DMS79 (cell line): ENCODE measurements around the gene MAPK12.

Experiments
- DNase-seq: peaks from one replicate; lab custom pipeline; 2025; lab: John Stamatoyannopoulos, UW

Gene MAPK12

DNA sequence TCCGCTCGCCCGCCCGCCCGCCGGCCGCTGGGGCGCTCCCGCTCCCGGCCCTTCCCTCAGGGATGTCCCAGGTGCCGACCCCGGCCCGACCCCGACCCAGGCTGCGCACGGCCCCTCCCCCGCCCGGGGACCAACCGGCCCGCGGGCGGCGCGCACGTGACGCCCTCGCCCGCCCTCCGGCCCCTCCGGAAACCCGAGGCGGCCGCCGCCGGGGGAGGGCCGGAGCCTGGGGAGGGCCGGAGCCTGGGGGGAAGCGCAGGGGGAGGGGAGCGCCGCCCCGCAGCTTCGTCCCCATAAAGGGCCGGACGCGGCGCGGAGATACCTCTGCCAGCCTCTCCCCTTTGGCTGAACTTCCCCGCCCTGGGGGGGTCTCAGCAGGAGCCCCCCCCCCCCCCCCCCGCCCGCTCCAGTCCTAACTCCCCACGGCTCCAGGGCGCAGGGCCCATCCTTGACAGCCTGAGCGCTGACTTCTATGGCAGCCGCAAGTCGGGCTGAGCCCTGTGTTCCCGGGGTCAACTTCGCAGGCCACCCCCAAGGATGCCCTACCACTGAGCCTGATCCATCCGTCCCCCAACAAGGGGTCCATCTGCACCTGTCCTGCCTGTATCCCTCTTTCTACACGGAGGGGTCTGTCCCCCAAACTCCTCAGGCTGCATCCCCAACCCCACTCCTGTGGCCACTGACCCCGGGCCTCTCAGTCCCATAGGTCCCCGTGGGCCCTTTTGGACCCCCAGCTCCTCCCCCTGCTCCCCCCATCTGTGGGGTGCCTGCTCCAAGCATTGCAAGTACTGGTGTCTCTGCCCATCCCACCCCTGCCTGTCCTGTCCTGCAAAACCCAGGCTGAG lies at the start of gene MAPK12:
MAPK12 (minus strand) TSS at position 69 of the 845 bp plus-strand sequence. CDS start 174 bp downstream, outside the sequence.
- DNase-seq: no peak

DNA sequence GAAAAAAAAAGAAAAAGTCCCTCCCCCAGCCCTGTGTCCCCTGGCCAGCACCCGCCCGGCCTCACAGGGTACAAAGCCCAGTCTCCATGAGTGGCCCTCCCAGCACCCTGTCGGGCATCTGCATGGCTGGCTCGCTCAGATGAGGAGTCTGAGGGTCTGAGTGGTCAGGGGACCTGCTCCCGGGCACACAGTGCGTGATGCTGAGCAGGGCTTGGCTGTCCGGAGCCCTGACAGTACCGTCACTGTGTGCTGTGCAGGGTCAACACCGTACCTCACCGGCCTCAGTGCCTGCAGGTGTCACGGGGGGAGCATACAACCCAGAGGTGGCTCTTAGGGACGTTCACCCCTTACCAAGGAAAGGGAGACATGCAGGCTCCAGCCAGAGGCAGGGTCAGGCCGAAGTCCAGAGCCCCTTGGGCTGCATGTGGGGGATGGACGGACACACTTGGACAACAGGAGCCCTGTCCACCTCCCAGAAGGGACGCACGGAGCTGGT lies 49.5 kb upstream of the MAPK12 start:
- no peak for DNase-seq

DNA sequence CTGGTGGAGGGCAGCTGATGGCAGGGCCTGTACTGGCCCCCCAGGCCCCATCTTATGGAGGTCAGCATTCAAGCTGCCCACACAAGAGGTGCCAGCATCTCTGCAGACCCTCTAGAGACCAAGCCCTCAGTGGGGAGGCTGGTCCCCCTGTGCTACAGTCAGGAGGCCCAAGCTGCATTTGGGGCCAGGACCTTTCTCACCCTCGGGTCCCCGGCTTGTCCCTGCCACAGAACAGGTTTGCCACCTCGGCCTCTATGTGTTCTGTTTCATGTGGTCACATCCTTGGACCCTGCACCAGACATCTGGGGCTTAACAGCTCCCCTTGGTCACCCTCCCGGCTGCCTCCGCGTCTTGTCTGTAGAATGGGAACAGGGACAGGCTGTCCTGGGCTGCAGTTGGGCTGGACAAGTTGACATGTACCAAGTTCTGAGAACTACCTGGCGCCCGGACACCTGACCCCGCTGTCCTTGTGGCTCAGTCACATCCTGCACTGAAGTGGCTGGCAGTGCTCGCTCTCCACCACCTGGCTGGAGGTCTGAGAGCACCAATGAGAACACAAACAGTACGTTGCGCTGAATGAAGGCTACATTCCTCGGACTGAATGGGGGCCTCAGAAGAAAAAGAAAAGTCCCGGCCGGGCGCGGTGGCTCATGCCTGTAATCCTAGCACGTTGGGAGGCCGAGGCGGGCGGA lies 48.7 kb upstream of the MAPK12 start:
- DNase-seq: no peak

DNA sequence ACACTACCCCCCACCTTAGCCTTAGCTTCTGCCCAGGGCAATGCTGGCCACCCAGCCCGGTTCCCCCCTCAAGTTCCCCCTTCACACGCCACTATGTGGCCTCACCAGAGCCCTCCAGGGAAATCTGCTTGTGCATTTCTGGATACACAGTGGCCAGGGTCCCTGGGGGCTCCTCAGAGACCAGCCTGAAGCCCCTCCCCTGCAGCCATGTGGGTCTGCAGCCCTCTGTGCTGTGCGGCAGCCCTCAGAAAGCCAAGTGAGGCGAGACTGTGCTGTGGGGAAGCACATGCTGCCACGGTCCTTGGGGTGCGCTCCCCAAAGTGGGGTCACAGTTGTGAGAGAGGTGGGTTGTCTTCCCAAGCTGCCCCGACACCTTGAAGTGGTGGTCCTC lies 48.1 kb upstream of the MAPK12 start:
- no peak for DNase-seq

DNA sequence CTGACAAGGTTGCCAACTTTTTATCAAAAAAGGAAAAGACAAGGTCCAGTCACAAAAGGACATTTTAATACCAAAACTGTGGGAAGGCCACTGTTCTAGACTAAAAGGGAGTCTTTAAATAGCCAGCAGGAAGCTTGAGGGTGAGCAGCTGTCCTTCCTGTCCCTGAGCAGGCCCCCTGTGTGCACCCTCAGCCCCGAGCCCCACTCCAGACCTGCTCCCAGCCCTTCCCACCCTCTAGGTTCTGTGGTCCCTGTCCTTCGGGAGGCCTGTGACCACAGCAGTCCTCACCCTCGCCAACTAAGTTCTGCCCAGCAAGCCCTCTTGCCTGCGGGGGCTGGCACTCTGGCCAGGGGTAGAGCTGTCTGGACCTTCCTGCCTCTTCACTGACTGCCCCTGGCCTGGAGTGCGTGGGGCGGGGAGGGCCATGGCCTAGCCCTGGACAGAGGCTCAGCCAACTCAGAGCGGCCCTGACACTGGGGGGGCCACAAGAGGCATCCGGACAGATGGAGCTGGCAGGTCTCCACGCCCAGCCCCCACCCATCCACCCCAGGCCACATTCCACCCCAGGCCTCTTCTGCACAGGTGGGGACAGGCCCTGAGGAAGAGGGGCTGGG lies 47.6 kb upstream of the MAPK12 start:
- no peak for DNase-seq

DNA sequence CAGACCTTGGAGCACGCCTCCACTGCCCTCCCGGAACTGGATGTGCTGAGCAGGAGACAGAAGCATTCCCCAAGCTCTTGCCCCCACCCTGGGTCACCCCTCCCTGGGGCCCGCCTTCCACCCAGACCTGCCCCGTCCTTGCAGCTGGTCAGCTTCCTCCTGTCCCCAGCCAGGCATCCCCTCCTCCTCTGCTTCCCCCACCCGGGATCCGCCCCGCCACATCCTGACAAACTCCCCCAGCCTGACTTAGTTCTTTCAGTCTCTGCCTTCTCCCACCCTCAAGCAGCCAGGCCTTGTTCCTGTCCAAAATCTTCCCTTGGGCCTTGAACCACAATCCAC lies 47.1 kb upstream of the MAPK12 start:
- DNase-seq: no peak

DNA sequence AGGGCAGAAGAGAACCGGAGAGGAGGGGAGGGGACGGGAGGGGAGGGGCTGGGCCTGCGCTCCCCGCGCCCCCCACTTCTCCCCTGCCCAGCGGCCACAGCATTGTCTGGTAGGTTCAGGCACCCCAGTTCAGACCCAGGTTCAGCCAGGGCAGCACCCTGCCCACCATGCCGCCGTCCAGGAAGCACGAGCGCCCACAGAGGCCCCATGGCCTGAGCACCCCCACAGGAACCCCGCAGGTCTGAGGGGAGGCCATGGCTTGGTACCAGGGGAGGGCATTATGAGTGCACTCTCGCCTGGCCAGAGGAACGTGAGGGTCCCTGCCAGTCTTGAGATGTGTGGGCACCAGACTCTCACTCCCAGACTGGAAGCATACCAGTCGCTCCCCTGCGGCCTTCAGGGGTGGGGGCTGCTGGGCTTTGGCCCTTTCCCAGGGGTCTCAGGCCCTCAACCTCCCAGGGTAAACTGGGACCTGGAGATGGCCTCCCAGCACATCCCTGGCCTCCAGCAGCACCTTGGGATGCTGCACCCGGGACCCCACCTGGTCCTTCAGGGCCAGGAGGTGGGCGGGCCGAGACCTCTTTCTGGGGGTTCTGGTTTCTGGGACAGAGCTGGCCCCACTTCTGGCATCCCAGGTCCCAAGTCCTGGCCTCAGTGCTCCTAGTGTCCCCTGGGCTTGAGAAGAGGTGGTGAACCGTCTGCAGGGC lies 46.6 kb upstream of the MAPK12 start:
- DNase-seq: no peak

DNA sequence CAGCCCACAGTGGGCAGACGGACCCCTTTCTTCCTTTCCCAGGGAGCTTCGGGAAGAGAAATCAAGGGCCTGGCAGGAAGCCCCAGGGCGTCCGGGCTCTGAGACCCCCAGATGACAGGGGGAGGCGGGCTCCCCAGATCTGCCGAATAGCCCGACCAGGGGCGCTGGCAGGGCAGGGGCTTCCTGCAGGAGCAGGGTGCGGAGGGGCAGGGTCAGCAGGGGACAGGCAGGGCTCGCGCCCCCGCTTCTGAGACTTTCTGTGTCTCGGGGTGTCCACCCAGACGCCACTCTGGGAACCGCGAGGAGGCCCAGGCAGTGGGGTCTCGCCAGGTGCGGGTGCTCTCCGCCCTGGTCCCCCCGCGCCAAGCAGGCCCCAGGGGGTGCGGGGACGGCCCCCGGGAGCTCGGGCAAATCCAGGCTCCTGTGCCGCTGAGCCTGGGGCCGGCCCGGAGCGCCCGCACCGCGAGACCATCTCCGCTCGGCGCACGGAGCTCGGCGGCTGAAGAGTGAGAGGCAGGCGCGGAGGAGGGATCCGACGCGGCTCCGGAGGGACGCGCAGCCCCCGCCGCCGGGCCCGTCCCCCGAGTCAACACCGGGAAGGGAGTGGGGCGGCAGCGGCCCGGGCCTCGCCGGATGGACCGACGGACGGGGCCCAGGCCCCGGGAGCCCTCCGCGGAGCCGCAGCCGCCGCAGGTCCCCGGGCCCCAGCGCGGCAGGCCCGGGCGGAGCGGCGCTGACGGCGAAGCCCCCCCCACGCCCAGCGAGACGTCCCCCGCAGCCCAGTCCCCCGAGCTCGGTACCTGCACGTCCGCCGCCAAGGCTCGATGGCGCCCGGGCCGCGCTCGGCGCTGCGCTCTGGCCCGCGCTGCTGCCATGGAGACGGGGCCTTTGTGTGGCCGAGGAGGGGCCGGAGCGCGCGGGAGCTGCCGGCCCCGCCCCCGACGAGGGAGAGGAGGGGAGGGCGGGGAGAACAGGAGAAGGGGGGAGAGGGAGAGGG lies 45.6 kb upstream of the MAPK12 start, which contains the start of gene PLXNB2:
PLXNB2 (minus strand) TSS at position 894 of the 997 bp plus-strand sequence. CDS start 17,062 bp downstream, outside the sequence.
- DNase-seq: no peak

DNA sequence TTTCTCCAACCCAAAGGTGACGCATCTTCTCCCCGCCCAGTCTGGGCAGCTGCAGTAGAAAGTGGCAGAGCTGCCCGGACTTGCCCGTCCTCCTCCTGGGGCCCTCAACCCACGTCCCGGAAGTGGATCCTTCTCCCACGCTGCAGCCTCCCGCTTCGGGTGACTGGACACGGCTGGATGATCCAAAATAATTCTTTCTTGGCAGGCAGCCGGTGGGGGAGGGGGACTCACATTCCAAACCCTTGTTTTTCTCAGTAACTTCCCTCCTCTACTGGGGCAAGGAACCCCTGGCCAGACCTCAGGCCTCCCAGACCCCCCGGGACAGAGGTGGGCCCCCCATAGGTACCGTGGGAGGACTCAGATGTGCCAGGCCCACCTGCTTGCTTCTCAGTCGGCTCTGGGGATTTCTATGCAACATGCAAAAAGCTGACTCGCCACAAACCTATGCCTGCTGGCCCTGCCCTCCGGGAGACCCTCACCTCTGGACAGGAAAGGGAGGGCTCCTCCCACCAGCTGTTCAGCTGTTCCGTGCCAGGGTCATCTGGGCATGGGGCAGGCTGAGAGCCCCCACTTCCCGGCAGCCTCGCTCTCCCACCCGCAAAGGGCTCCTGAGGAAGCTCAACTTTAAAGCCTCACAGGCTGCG lies 44.6 kb upstream of the MAPK12 start:
- peak; percentile 65 for DNase-seq

DNA sequence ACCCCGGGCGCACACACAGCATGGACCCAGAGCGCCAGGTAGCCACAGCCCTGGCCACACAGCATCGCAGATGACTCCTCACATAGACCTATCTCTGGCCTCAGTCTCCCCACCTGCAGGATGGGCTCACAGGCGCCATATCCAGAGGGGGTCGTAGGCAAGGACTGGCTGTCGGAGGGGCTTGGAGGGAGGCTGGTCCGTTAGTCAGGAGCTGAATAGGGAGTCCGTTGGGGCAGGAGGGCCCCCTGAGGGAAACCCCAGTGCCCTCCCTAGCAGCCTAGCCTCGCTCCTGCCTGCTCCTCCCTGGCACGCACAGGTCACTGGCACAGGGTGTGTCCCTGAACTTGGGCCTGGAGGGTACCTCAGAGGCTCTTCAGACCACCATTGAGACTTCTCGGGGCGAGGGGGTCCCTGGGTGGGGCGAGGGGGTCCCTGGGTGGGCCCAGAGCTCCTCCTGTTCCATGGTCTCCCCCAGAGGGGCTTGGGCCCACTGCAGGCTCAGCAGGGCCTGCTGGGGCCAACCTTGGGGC lies 44.0 kb upstream of the MAPK12 start:
- no peak for DNase-seq

DNA sequence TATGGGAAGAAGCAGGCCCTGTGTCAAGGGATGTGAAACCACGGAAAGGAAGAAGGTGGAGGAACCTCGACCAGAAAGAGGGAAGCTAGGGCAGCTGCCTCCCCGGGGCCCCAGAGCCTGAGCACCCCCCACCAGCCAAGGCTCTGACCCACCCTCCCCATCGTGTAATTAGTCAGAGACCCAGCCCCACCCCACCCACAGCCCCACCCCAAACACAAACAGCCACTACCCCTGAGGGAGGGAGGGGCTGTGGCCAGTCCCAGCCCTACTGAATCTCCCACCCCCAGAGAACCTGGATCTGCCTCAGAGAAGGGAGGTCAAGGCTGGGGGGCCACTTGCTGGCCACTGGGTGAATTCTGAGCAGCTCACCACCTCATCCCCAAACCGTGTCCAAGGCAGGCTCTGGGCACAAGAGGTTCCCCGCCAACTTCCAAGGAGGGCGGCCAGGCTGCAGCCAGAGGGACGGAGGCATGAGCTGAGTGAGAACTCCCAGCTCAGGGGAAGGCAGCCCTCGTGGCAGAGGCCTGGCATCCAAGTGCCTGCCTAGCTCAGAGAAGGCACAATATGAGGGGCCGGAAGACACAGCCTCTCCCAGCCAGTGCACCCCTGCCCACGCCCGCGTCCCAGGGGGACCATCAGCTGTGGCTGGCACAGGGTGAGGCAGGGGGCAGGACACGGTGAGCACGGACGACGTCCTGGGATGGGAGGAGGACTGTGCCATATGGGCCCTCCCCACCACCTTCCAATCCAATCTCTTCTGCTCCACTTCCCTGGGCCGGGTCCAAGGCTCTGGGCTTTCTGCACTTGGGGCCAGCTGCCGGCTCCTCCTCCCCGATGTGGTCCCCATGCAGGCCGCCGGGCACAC lies 43.3 kb upstream of the MAPK12 start:
- DNase-seq: no peak

DNA sequence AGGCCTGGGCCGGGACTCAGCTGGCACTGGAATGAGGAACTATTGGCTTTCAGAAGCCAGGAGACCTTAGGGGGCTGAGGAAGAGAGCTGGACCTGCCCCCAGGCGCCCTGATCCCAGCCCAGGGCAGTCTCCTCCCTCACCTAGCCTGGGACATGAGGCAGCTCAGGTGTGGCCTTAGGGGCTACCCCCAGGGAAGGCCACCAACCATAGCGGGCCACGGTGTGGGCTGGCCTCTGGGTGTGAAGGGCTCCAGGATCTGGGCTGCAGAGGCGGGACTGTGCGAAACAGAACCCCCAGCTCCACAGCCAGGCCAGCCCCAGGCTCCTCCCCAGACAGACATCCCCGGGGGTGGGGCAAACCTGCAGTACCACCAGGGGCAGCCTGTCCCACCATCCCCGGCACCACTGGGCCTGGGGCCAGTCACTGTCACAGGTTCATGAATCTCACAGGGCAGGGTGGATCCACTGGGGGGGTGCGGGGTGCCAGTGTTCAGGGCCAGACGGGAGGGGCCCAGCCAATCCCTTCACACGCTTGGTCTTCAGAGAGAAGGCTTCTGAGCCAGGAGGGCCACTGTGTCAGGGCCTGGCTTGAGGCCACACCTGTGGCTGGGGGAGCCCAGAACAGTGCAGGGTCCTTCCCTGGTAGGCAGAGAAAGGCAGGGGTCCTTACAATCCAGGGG lies 42.5 kb upstream of the MAPK12 start:
- no peak for DNase-seq

DNA sequence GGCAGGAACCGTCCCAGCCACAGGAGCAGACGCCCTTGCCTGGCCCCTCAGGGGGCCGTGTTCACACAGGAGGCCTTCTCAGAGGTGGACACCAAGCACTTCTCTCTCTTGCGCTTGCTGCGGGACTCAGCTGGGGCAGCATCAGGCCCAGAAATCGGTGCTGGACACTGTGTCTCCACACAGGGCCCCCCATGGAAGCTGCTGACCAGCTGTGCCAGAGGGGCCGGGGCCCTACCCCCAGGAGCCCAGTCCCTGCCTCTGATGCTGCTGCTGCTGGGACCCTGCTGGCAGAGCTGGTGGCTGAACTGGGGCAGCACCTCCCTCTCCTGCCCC lies 42.0 kb upstream of the MAPK12 start:
- no peak for DNase-seq

DNA sequence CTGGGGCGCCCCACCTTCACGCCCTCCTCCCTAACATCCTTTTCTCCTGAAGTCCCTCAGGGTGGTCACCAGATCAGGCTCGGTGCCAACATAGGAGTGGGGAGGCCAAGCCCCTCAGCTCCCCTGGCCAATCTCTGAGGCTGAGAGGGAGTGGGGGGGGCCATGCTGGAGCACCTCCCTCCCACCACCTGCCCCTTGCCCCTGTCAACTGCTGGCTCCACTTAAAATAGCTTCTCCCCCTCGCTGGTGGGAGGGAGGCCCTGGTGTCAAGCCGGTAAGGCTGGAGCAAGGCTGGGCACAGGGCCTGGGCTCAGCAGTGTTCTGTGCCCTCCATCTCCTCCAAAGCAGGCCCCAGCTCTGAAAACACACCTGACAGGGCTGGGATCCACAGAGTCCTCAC lies 41.1 kb upstream of the MAPK12 start:
- no peak for DNase-seq

DNA sequence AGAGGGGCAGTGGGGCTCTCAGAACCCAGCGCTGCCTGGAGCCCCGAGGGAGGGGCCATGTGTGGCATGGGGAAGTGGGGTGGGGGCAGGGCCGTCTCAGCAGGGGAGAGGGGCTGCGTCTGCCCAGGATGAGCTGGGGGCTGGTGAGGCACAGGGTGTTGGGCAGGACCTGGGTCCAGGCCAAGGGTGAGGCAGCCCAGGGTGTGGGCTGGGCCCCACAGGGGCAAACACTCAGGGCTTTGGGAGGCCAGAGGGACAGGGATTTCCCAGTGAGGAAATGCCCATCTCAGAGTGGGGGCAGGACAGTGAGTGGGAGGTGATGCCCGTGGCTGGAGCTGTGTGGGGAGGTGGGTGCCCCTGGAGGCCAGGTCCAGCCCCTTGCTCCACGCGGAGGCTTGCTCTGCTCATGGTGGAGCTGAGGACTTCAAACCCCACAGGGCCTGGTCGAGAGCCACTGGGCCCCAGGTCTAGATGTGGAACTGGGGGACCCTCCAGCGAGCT lies 40.6 kb upstream of the MAPK12 start:
- DNase-seq: no peak

DNA sequence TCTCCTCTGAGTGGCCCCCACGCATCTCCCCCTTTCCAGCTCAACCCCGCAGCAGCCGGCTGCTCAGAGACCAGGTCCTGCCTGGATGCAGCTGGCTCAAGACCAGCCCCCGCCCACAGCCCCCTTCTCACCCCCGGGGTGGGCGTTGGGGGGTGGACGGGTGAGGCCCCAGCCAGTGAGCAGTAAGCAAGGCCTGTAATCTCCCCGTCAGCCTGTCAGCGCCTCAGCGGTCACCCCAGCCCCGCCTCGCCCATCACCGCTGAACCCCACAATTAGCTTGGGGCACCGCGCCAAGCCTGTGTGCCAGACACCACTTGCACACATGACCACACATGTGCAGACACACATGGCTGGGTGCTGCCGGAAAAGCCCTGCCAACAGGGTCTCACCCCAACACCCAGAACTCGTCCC lies 40.1 kb upstream of the MAPK12 start:
- DNase-seq: peak; percentile 24

DNA sequence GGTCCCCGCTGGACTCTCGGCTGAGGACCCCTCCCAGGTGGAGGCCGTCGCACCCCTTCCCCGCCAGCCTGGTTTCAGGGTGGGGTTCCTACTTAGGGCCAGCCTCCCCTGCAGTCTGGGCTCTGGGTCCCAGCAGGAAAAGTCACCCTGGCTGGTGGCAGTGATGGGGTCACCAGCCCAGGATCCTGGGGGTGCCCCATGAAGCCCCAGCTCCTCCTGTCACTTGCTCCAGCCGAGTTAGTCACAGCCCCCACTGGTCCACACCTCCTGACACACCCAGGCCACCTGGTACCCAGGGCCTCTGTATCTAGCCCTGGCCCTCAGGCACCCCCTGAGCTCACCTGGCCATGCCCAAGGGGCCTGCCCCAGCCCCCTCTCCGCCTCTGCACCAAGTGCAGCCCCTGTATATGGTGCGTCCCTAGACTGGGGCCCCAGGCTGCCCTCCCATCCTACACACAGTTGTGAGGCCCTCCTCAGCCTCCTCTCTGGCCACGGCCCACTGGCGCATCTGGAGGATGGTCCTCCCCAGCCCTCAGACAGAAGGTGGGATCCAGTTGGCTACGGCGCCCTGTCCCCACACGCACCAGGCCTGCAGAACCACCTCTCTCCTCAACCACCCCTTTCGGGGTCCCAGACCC lies 39.3 kb upstream of the MAPK12 start:
- no peak for DNase-seq
